ENCODE measurements around the gene MYL12A.

DNA sequence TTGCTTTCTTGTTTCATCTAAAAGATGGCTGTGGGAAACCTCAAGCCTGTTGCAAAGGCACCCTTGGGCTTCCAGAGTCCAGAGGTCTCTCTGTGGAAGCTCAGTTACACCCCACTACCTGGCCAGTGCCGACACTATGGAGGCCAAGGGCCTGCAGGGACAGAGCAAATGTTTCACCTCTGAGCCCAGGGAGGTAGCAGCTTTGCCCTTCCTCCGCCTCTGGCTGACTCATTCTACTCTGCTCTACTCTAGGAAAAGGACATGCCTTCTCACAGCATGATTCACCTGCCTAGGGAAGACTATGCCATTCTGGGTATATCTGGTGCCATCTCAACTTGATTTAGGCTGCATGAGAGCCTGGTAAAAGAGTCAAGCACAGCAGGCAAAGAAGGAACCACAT is 40.0 kb upstream of the MYL12A start:
- TF ChIP-seq, protein P1, sequence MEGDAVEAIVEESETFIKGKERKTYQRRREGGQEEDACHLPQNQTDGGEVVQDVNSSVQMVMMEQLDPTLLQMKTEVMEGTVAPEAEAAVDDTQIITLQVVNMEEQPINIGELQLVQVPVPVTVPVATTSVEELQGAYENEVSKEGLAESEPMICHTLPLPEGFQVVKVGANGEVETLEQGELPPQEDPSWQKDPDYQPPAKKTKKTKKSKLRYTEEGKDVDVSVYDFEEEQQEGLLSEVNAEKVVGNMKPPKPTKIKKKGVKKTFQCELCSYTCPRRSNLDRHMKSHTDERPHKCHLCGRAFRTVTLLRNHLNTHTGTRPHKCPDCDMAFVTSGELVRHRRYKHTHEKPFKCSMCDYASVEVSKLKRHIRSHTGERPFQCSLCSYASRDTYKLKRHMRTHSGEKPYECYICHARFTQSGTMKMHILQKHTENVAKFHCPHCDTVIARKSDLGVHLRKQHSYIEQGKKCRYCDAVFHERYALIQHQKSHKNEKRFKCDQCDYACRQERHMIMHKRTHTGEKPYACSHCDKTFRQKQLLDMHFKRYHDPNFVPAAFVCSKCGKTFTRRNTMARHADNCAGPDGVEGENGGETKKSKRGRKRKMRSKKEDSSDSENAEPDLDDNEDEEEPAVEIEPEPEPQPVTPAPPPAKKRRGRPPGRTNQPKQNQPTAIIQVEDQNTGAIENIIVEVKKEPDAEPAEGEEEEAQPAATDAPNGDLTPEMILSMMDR (IDR thresholded peaks at IDR 0.05): no peak
- no peak for TF ChIP-seq POLR2AphosphoS5 (IDR thresholded peaks at IDR 0.05)
